Measurements from ENCODE around the gene DCANP1. TPM values are rescaled to one million over a fixed set of nuclear protein-coding genes. Genes with fewer than 3 reads are reported as not detected.

DCANP1 gene
- total RNA-seq, 1 donor from 2014 or later: not detected

- Mint-ChIP-seq H3K36me3 (no peaks in the 10 kb centered on the region), H3K27me3 (peaks cover 80% of the 10 kb centered on the region), H3K4me1 (ENCODE audit: unreplicated experiment) (peaks cover 11% of the 10 kb centered on the region), H3K9me3 (no peaks in the 10 kb centered on the region), H3K27ac (no peak overlapping the region), H3K4me3 (no peak overlapping the region)
- TF ChIP-seq, protein P1, sequence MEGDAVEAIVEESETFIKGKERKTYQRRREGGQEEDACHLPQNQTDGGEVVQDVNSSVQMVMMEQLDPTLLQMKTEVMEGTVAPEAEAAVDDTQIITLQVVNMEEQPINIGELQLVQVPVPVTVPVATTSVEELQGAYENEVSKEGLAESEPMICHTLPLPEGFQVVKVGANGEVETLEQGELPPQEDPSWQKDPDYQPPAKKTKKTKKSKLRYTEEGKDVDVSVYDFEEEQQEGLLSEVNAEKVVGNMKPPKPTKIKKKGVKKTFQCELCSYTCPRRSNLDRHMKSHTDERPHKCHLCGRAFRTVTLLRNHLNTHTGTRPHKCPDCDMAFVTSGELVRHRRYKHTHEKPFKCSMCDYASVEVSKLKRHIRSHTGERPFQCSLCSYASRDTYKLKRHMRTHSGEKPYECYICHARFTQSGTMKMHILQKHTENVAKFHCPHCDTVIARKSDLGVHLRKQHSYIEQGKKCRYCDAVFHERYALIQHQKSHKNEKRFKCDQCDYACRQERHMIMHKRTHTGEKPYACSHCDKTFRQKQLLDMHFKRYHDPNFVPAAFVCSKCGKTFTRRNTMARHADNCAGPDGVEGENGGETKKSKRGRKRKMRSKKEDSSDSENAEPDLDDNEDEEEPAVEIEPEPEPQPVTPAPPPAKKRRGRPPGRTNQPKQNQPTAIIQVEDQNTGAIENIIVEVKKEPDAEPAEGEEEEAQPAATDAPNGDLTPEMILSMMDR (conservative IDR thresholded peaks at IDR 0.05): no peak
- DNase-seq (ENCODE audit: extremely low spot score, unreplicated experiment): no peak
Observed at GRCh38 chr5:135469911-135470310, 22.8 kb upstream of the DCANP1 start.

DNA sequence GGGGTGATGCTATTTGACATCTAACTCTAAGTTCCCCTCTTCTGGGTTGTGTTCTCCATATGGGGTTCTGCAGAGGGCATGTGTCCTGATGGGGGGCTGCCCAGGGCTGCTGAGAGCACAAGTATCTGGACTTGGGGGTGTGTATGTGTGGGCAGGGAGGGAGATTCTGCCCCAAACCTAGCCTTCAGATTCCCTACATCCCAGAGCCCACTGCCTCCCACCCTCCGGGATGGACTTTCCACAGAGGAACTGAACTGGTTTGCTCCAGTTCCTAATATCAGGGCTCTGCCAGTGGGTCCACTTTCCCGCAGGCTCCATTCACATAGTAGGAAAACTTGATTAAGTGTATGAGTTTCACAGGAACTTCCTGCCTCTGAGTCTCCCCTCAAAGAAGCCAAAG lies 21.4 kb upstream of the DCANP1 start:
- TF ChIP-seq, protein P1 (conservative IDR thresholded peaks at IDR 0.05): no peak
- H3K36me3 Mint-ChIP-seq: no peaks in the 10 kb centered on the region
- no peak for DNase-seq (ENCODE audit: extremely low spot score, unreplicated experiment)

GRCh38 chr5:135467871-135468485 lies 20.8 kb upstream of the DCANP1 start:
- H3K4me3 Mint-ChIP-seq: no peak overlapping the region
- H3K9me3 Mint-ChIP-seq: no peaks in the 10 kb centered on the region
- DNase-seq (ENCODE audit: extremely low spot score, unreplicated experiment): no peak
- no peak overlapping the region for H3K27ac Mint-ChIP-seq
- H3K4me1 Mint-ChIP-seq (ENCODE audit: unreplicated experiment): peaks cover 6% of the 10 kb centered on the region
- H3K27me3 Mint-ChIP-seq: peaks cover 84% of the 10 kb centered on the region
- no peaks in the 10 kb centered on the region for H3K36me3 Mint-ChIP-seq
- TF ChIP-seq, protein P1 (conservative IDR thresholded peaks at IDR 0.05): no peak

More for the DNA sequence above, 21.4 kb upstream of the DCANP1 start:
- no peaks in the 10 kb centered on the region for H3K9me3 Mint-ChIP-seq
- peaks cover 86% of the 10 kb centered on the region for H3K27me3 Mint-ChIP-seq
- H3K27ac Mint-ChIP-seq: no peak overlapping the region
- H3K4me1 Mint-ChIP-seq (ENCODE audit: unreplicated experiment): peaks cover 6% of the 10 kb centered on the region
- H3K4me3 Mint-ChIP-seq: no peak overlapping the region

GRCh38 chr5:135467051-135467625 lies 20.0 kb upstream of the DCANP1 start:
- H3K27me3 Mint-ChIP-seq: peaks cover 88% of the 10 kb centered on the region
- H3K4me3 Mint-ChIP-seq: no peak overlapping the region
- DNase-seq (ENCODE audit: extremely low spot score, unreplicated experiment): no peak
- peaks cover 12% of the 10 kb centered on the region for H3K4me1 Mint-ChIP-seq (ENCODE audit: unreplicated experiment)
- H3K9me3 Mint-ChIP-seq: no peaks in the 10 kb centered on the region
- no peak overlapping the region for H3K27ac Mint-ChIP-seq
- TF ChIP-seq, protein P1 (conservative IDR thresholded peaks at IDR 0.05): no peak
- no peaks in the 10 kb centered on the region for H3K36me3 Mint-ChIP-seq

DNA sequence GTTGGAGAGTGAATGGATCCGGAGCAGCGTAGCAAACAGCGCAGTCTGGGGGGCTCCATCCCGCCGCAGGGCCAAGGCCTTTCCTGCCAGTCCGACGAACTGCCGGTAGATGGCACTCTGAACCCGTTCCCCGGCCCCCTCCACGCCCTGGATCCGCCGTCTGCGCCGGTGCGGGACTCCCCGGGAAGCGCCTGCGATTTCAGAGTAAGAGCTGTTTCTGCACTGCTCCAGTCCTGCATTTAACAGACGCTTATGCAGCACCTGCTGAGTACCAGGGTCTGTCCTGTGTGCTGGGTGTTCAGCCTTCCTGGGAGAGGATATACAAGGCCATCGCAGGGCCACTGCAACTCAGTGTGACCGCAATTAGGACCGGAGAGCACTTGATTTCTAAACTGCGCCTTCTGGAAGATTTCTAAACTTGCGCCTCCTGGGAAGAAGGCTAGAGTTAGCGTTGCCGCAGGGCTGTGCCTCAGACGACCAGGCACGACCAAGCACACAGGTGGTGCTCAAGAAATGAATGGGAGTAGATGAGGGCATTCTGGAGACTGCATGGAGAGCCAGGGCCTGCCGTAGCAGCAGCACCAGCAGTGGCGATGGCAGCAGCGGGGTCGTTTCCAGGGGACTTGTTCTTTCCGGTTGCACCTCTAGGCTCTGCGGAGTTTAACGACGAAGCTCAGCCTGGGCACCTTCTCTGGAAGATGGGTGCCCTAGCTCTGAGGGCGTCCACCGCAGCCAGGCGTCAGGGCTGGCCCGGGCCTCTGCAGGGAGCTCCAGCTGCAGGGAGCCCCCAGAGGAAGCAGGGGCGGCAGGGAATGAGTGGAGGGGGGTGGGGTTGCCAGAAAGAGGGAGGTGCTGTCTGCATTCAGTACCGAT lies 19.3 kb upstream of the DCANP1 start:
- no peak overlapping the region for H3K27ac Mint-ChIP-seq
- no peaks in the 10 kb centered on the region for H3K36me3 Mint-ChIP-seq
- TF ChIP-seq, protein P1 (conservative IDR thresholded peaks at IDR 0.05): peak; percentile 93
- H3K4me3 Mint-ChIP-seq: peak overlapping the region; percentile 83
- no peaks in the 10 kb centered on the region for H3K9me3 Mint-ChIP-seq
- H3K4me1 Mint-ChIP-seq (ENCODE audit: unreplicated experiment): peaks cover 13% of the 10 kb centered on the region
- DNase-seq (ENCODE audit: extremely low spot score, unreplicated experiment): peak; percentile 91
- peaks cover 87% of the 10 kb centered on the region for H3K27me3 Mint-ChIP-seq
